Uterus (tissue), 2 donors: ENCODE results near the gene STON1.

ENCODE experiments used
- POLR2A ChIP-seq, 2 donors: fragments of 450-650 bp; IDR thresholded peaks; one replicate each; pipeline ENCODE4 v1.6.1; 2016; ENCODE audit warnings: antibody characterized with exemption in 2 of 2, mild to moderate bottlenecking in 1 of 2, moderate library complexity in 1 of 2
- TF ChIP-seq, protein P1 (sequence below), 4 experiments: fragments of 200-600 bp in 2 of 4; fragments of 450-650 bp in 2 of 4; sonication (generic) in 2 of 4; IDR thresholded peaks; one replicate each; pipeline ENCODE4 v1.5.1; 2016 to 2019; ENCODE audit warnings: antibody characterized with exemption in 4 of 4, mild to moderate bottlenecking in 2 of 4, moderate library complexity in 1 of 4

DNA sequence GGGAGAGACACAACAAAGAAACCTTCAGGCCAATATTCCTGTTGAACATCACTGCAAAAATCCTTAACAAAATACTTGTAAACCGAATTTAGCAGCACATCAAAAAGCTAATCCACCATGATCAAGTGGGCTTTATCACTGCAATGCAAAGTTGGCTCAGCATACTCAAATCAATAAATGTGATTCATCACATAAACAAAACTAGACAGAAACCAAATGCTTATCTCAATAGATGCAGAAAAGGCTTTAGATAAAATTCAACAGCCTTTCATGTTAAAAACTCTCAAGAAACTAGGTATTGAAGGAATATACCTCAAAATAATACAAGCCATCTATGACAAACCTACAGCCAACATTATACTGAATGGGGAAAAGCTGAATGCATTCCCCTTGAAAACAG lies 108.3 kb downstream of the STON1 start:
- TF ChIP-seq, protein P1, sequence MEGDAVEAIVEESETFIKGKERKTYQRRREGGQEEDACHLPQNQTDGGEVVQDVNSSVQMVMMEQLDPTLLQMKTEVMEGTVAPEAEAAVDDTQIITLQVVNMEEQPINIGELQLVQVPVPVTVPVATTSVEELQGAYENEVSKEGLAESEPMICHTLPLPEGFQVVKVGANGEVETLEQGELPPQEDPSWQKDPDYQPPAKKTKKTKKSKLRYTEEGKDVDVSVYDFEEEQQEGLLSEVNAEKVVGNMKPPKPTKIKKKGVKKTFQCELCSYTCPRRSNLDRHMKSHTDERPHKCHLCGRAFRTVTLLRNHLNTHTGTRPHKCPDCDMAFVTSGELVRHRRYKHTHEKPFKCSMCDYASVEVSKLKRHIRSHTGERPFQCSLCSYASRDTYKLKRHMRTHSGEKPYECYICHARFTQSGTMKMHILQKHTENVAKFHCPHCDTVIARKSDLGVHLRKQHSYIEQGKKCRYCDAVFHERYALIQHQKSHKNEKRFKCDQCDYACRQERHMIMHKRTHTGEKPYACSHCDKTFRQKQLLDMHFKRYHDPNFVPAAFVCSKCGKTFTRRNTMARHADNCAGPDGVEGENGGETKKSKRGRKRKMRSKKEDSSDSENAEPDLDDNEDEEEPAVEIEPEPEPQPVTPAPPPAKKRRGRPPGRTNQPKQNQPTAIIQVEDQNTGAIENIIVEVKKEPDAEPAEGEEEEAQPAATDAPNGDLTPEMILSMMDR (IDR thresholded peaks at IDR 0.05), result no peak
- no peak for TF ChIP-seq POLR2A (IDR thresholded peaks at IDR 0.05)
